ENCODE data around the gene KRTAP3-2. TPM values are rescaled to one million over a fixed set of nuclear protein-coding genes. Genes with fewer than 3 reads are reported as not detected.

KRTAP3-2 gene
- total and polyA plus RNA-seq, 3 experiments from 2014 or later = not detected

Other genes with a start within 250 kb of the KRTAP3-2 start
Only the 30 nearest of the 37 such genes appear.
- not detected for gene KRT28, start 199.9 kb downstream of the KRTAP3-2 start, total RNA-seq
- not detected for gene KRT28, start 199.9 kb downstream of the KRTAP3-2 start, polyA plus RNA-seq
- 10 to 100 TPM; 57.5 to 61.9 TPM for gene KRT10, start 177.3 kb downstream of the KRTAP3-2 start, total RNA-seq
- 218 TPM for gene KRT10, start 177.3 kb downstream of the KRTAP3-2 start, polyA plus RNA-seq
- not detected for gene KRT12, start 132.7 kb downstream of the KRTAP3-2 start, total RNA-seq
- gene KRT12, start 132.7 kb downstream of the KRTAP3-2 start, polyA plus RNA-seq = not detected
- not detected for gene KRT20, start 114.7 kb downstream of the KRTAP3-2 start, total RNA-seq
- not detected for gene KRT20, start 114.7 kb downstream of the KRTAP3-2 start, polyA plus RNA-seq
- gene KRT23, start 62.3 kb downstream of the KRTAP3-2 start, total RNA-seq = not detected
- not detected for gene KRT23, start 62.3 kb downstream of the KRTAP3-2 start, polyA plus RNA-seq
- not detected for gene KRT39, start 33.0 kb downstream of the KRTAP3-2 start, total RNA-seq
- not detected for gene KRT39, start 33.0 kb downstream of the KRTAP3-2 start, polyA plus RNA-seq
- not detected for gene KRT40, start 15.6 kb downstream of the KRTAP3-2 start, total RNA-seq
- not detected for gene KRT40, start 15.6 kb downstream of the KRTAP3-2 start, polyA plus RNA-seq
- not detected for gene KRTAP3-3, start 5.7 kb downstream of the KRTAP3-2 start, total RNA-seq
- not detected for gene KRTAP3-3, start 5.7 kb downstream of the KRTAP3-2 start, polyA plus RNA-seq
- gene KRTAP3-1, start 9.2 kb upstream of the KRTAP3-2 start, total RNA-seq = not detected
- not detected for gene KRTAP3-1, start 9.2 kb upstream of the KRTAP3-2 start, polyA plus RNA-seq
- gene KRTAP1-5, start 27.3 kb upstream of the KRTAP3-2 start, total RNA-seq = not detected
- not detected for gene KRTAP1-5, start 27.3 kb upstream of the KRTAP3-2 start, polyA plus RNA-seq
- gene KRTAP1-4, start 30.3 kb upstream of the KRTAP3-2 start, total RNA-seq = not detected
- not detected for gene KRTAP1-4, start 30.3 kb upstream of the KRTAP3-2 start, polyA plus RNA-seq
- not detected for gene KRTAP1-3, start 35.0 kb upstream of the KRTAP3-2 start, total RNA-seq
- not detected for gene KRTAP1-3, start 35.0 kb upstream of the KRTAP3-2 start, polyA plus RNA-seq
- not detected for gene KRTAP1-1, start 41.5 kb upstream of the KRTAP3-2 start, total RNA-seq
- gene KRTAP1-1, start 41.5 kb upstream of the KRTAP3-2 start, polyA plus RNA-seq = not detected
- gene KRTAP2-1, start 47.4 kb upstream of the KRTAP3-2 start, total RNA-seq = not detected
- gene KRTAP2-1, start 47.4 kb upstream of the KRTAP3-2 start, polyA plus RNA-seq = not detected
- not detected for gene KRTAP2-2, start 55.3 kb upstream of the KRTAP3-2 start, total RNA-seq
- not detected for gene KRTAP2-2, start 55.3 kb upstream of the KRTAP3-2 start, polyA plus RNA-seq
- gene KRTAP2-3, start 60.2 kb upstream of the KRTAP3-2 start, total RNA-seq = not detected
- gene KRTAP2-3, start 60.2 kb upstream of the KRTAP3-2 start, polyA plus RNA-seq = not detected
- gene KRTAP2-4, start 66.0 kb upstream of the KRTAP3-2 start, total RNA-seq = not detected
- not detected for gene KRTAP2-4, start 66.0 kb upstream of the KRTAP3-2 start, polyA plus RNA-seq
- not detected for gene KRTAP4-7, start 84.2 kb upstream of the KRTAP3-2 start, total RNA-seq
- not detected for gene KRTAP4-7, start 84.2 kb upstream of the KRTAP3-2 start, polyA plus RNA-seq
- not detected for gene KRTAP4-8, start 98.2 kb upstream of the KRTAP3-2 start, total RNA-seq
- not detected for gene KRTAP4-8, start 98.2 kb upstream of the KRTAP3-2 start, polyA plus RNA-seq
- not detected for gene KRTAP4-16, start 102.3 kb upstream of the KRTAP3-2 start, total RNA-seq
- not detected for gene KRTAP4-16, start 102.3 kb upstream of the KRTAP3-2 start, polyA plus RNA-seq
- gene KRTAP4-9, start 105.5 kb upstream of the KRTAP3-2 start, total RNA-seq = not detected
- gene KRTAP4-9, start 105.5 kb upstream of the KRTAP3-2 start, polyA plus RNA-seq = not detected
- gene KRTAP4-11, start 118.5 kb upstream of the KRTAP3-2 start, total RNA-seq = not detected
- gene KRTAP4-11, start 118.5 kb upstream of the KRTAP3-2 start, polyA plus RNA-seq = not detected
- not detected for gene KRTAP4-12, start 124.3 kb upstream of the KRTAP3-2 start, total RNA-seq
- gene KRTAP4-12, start 124.3 kb upstream of the KRTAP3-2 start, polyA plus RNA-seq = not detected
- gene KRTAP4-6, start 140.6 kb upstream of the KRTAP3-2 start, total RNA-seq = not detected
- 0.35 TPM for gene KRTAP4-6, start 140.6 kb upstream of the KRTAP3-2 start, polyA plus RNA-seq
- gene KRTAP4-5, start 149.9 kb upstream of the KRTAP3-2 start, total RNA-seq = not detected
- not detected for gene KRTAP4-5, start 149.9 kb upstream of the KRTAP3-2 start, polyA plus RNA-seq
- not detected for gene KRTAP4-4, start 160.8 kb upstream of the KRTAP3-2 start, total RNA-seq
- not detected for gene KRTAP4-4, start 160.8 kb upstream of the KRTAP3-2 start, polyA plus RNA-seq
- gene KRTAP4-3, start 168.3 kb upstream of the KRTAP3-2 start, total RNA-seq = not detected
- not detected for gene KRTAP4-3, start 168.3 kb upstream of the KRTAP3-2 start, polyA plus RNA-seq
- gene KRTAP4-2, start 178.3 kb upstream of the KRTAP3-2 start, total RNA-seq = not detected
- not detected for gene KRTAP4-2, start 178.3 kb upstream of the KRTAP3-2 start, polyA plus RNA-seq
- gene KRTAP4-1, start 185.0 kb upstream of the KRTAP3-2 start, total RNA-seq = not detected
- gene KRTAP4-1, start 185.0 kb upstream of the KRTAP3-2 start, polyA plus RNA-seq = not detected
- not detected for gene KRTAP9-1, start 190.0 kb upstream of the KRTAP3-2 start, total RNA-seq
- gene KRTAP9-1, start 190.0 kb upstream of the KRTAP3-2 start, polyA plus RNA-seq = not detected